ENCODE results near the gene TMEM167A.

GRCh38 chr5:83076742-83077661 is at the start of gene TMEM167A, which contains the start of gene XRCC4:
- no peak for TF ChIP-seq SUZ12 (IDR thresholded peaks at IDR 0.05; ENCODE audit: extremely low read depth, insufficient read depth, insufficient read length)
- no peak for TF ChIP-seq YY1 (IDR thresholded peaks at IDR 0.05; ENCODE audit: insufficient read depth, insufficient read length)
- no peak for TF ChIP-seq ZNF274 (IDR thresholded peaks at IDR 0.05; ENCODE audit: low read depth, low read length)
